Calu3 (cell line): Measurements from ENCODE around the gene PBX3. TPM values are rescaled to one million over a fixed set of nuclear protein-coding genes. Genes with fewer than 3 reads are reported as not detected.

ENCODE experiments used
- BruUV-seq: library from RNA; stranded (reverse); fragments of 400-500 nt; replicated peaks from 2 replicates; lab custom pipeline; 2021; lab: Mats Ljungman, UMichigan
- CTCF ChIA-PET: fragments of 300-600 bp; sonication (Branson Sonifier 250); formaldehyde crosslinking; loops from one replicate; lab custom pipeline; 2022; ENCODE audit warnings: antibody characterized with exemption; lab: Charles Lee
- DNase-seq: peaks from one replicate; pipeline ENCODE4 v3.0.0; 2022
- H3K27ac Mint-ChIP-seq: one replicate; pipeline ENCODE4 v1.8.0; 2022; ENCODE audit warnings: mixed read lengths; ENCODE audit not compliant: unreplicated experiment
- H3K27me3 Mint-ChIP-seq: one replicate; pipeline ENCODE4 v1.8.0; 2022; ENCODE audit warnings: mixed read lengths; ENCODE audit not compliant: unreplicated experiment
- H3K36me3 Mint-ChIP-seq: one replicate; pipeline ENCODE4 v1.8.0; 2022; ENCODE audit warnings: mild to moderate bottlenecking, moderate library complexity, mixed read lengths; ENCODE audit not compliant: insufficient read depth, unreplicated experiment
- H3K4me1 Mint-ChIP-seq: one replicate; pipeline ENCODE4 v1.8.0; 2022; ENCODE audit warnings: mild to moderate bottlenecking, low read depth, mixed read lengths; ENCODE audit not compliant: unreplicated experiment
- H3K4me3 Mint-ChIP-seq: one replicate; pipeline ENCODE4 v1.8.0; 2022; ENCODE audit warnings: mild to moderate bottlenecking, low read depth, moderate library complexity, mixed read lengths; ENCODE audit not compliant: unreplicated experiment
- H3K9me3 Mint-ChIP-seq: one replicate; pipeline ENCODE4 v1.8.0; 2022; ENCODE audit warnings: low read depth, mixed read lengths; ENCODE audit not compliant: unreplicated experiment
- intact Hi-C: fragments of 100-400 bp; cut with micrococcal nuclease; formaldehyde crosslinking; loops from one replicate; pipeline ENCODE4 v1.10.0; 2022; ENCODE audit not compliant: unreplicated experiment
- total RNA-seq: library from RNA; stranded (reverse); gene quantifications from 2 replicates; pipeline ENCODE4 v1.2.3, GENCODE V29; 2022
- TF ChIP-seq, protein P1 (sequence below): fragments of 200-600 bp; IDR thresholded peaks from one replicate; pipeline ENCODE4 v1.8.0; 2022; ENCODE audit warnings: antibody characterized with exemption; ENCODE audit not compliant: unreplicated experiment

PBX3 gene
- total RNA-seq, 1 experiment from 2014 or later: 8.0 TPM

DNA sequence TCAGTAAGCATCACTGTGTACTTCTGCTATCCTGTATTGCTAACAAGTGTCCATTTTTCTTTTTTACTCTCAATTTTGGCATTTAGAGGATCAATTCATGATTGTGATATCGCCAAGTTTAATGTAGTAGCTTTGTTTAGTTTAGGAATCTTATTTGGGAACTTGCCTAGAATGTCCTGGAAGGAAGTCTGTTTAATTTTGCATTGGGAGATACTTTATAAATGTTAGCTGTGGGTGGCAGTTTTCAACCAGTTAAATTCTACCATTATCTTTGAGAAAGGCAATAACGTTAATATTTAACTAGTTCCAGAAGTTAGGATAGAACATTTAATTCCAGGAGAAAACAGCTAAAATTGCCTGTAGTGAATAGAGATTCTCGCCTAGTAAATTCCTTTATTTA is 78.6 kb downstream of the PBX3 start:
- Mint-ChIP-seq H3K36me3 (no peaks in the 10 kb centered on the region), H3K27ac (no peak overlapping the region), H3K4me1 (no peaks in the 10 kb centered on the region), H3K27me3 (no peaks in the 10 kb centered on the region), H3K9me3 (no peaks in the 10 kb centered on the region), H3K4me3 (no peak overlapping the region)
- CTCF ChIA-PET: interaction anchor here (0.7 kb wide), 1 partner anchor 524 kb away, joined by 3 read pairs; no protein-coding TSS in a partner anchor
- no TSS peak for BruUV-seq
- intact Hi-C loops: no loop called here
- TF ChIP-seq, protein P1, sequence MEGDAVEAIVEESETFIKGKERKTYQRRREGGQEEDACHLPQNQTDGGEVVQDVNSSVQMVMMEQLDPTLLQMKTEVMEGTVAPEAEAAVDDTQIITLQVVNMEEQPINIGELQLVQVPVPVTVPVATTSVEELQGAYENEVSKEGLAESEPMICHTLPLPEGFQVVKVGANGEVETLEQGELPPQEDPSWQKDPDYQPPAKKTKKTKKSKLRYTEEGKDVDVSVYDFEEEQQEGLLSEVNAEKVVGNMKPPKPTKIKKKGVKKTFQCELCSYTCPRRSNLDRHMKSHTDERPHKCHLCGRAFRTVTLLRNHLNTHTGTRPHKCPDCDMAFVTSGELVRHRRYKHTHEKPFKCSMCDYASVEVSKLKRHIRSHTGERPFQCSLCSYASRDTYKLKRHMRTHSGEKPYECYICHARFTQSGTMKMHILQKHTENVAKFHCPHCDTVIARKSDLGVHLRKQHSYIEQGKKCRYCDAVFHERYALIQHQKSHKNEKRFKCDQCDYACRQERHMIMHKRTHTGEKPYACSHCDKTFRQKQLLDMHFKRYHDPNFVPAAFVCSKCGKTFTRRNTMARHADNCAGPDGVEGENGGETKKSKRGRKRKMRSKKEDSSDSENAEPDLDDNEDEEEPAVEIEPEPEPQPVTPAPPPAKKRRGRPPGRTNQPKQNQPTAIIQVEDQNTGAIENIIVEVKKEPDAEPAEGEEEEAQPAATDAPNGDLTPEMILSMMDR: no peak
- no peak for DNase-seq

DNA sequence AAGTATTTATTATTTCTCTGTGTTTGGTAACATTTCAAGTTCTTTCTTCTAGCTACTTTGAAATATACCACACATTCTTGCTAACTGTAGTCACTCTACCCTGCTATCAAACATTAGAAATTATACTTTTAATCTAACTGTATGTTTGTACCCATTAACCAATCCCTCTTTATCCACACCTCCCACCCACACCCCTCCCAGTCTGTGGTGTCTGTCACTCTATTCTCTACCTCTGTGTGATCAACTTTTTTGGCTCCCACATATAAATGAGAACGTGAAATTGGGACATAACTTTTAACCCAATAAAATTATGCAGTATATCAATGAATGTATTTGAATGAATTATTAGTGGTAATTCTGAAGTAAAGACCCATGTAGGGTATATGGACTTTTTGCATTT is 79.7 kb downstream of the PBX3 start:
- intact Hi-C loops: no loop called here
- H3K9me3 Mint-ChIP-seq: no peaks in the 10 kb centered on the region
- H3K4me3 Mint-ChIP-seq: no peak overlapping the region
- no peaks in the 10 kb centered on the region for H3K27me3 Mint-ChIP-seq
- CTCF ChIA-PET: interaction anchor here (0.5 kb wide), 1 partner anchor 36 kb away, joined by 3 read pairs; no protein-coding TSS in a partner anchor
- TF ChIP-seq, protein P1: no peak
- H3K4me1 Mint-ChIP-seq: no peaks in the 10 kb centered on the region
- H3K36me3 Mint-ChIP-seq: no peaks in the 10 kb centered on the region
- DNase-seq: no peak
- no TSS peak for BruUV-seq
- H3K27ac Mint-ChIP-seq: no peak overlapping the region

DNA sequence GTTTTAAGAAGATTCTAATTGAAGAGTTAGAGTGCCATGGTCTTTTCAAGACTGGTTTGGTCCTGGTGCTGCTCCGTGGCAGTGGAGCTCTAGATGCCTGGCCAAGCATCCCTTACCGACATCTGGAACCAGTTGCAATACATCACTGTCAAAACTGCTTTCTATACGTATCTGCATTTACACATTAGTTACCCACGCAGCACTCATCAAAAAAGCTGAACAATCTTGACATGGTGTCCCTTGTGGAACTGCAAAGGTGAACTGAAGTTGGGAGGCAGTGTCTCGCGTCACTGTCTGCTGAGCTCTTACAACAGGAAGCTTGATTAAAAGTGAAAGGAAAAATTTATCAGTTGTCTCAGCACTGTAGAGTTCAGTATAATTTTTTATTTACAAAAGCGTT is 82.6 kb downstream of the PBX3 start:
- Mint-ChIP-seq H3K4me3 (no peak overlapping the region), H3K27ac (no peak overlapping the region), H3K36me3 (no peaks in the 10 kb centered on the region), H3K9me3 (no peaks in the 10 kb centered on the region), H3K4me1 (no peaks in the 10 kb centered on the region), H3K27me3 (no peaks in the 10 kb centered on the region)
- CTCF ChIA-PET: no interaction called here
- BruUV-seq: no TSS peak
- TF ChIP-seq, protein P1: no peak
- intact Hi-C loops: no loop called here
- DNase-seq: no peak

DNA sequence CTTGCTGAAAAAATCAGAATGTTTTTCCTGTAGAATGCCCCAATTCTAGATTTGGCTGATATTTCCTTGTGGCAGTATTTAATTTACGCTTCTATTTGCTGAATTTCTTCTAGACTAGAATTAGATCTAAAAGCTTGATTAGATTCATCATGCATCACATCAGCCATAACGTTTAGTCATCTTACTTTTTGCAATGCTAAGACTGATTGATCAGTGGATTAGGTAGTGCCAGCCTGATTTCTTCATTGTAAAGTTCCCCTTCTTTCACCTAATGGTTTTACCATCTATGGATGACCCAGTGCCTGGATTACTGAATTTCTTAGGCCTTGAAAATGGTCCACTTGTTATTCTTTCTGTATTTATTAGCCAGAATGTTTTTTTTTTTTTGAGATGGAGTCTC is 83.9 kb downstream of the PBX3 start:
- CTCF ChIA-PET: no interaction called here
- BruUV-seq: no TSS peak
- H3K27ac Mint-ChIP-seq: no peak overlapping the region
- H3K4me3 Mint-ChIP-seq: no peak overlapping the region
- no peaks in the 10 kb centered on the region for H3K9me3 Mint-ChIP-seq
- no peaks in the 10 kb centered on the region for H3K36me3 Mint-ChIP-seq
- no peak for DNase-seq
- no peaks in the 10 kb centered on the region for H3K27me3 Mint-ChIP-seq
- no peaks in the 10 kb centered on the region for H3K4me1 Mint-ChIP-seq
- TF ChIP-seq, protein P1: no peak
- intact Hi-C loops: no loop called here
